Omental fat pad (tissue), 4 donors: ENCODE measurements around the gene MMAB. TPM values are rescaled to one million over a fixed set of nuclear protein-coding genes. Genes with fewer than 3 reads are reported as not detected.

ENCODE experiments used
- ATAC-seq: fragments of 150-250 bp; one replicate; pipeline ENCODE4 v1.9.1; 2016; ENCODE audit warnings: mild to moderate bottlenecking, moderate library complexity; ENCODE audit not compliant: low FRiP score
- DNase-seq: peaks from one replicate; pipeline ENCODE4 v3.0.0-alpha.2; 2019; ENCODE audit warnings: low spot score
- total RNA-seq, 4 donors: library from RNA; depleted of rRNA; stranded (reverse); fragments of >200 nt; gene quantifications; one replicate each; pipeline ENCODE4 v1.1.0, GENCODE V29; 2016
- TF ChIP-seq, protein P1 (sequence below), 3 donors: fragments of 450-650 bp; IDR thresholded peaks; one replicate each; pipeline ENCODE4 v1.5.1; 2016 to 2017; ENCODE audit warnings: antibody characterized with exemption in 3 of 3, mild to moderate bottlenecking in 3 of 3, moderate library complexity in 2 of 3

Gene MMAB
- total RNA-seq, 4 donors from 2014 or later: 20.2 to 38.0 (median 29.1) TPM

DNA sequence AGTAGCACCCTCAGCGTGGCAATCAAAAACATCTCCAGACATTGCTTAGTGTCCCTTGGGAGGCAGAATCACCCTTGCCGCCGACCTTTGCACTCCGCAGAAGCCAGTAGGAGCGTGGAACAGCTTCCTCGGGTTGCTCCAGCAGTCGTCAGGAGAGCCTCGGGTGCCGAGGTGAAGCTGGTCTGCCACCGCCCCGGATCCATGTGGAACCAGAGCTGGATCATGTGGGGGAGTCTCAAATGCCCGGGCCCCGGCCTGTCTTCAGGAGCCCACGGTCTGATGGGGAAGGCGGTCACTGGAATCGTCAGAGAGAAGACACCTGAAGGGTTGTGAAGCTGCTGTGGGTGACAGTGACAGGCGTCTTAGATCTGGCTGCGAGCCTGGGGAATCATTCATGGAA is 14.6 kb upstream of the MMAB start:
- TF ChIP-seq, protein P1, sequence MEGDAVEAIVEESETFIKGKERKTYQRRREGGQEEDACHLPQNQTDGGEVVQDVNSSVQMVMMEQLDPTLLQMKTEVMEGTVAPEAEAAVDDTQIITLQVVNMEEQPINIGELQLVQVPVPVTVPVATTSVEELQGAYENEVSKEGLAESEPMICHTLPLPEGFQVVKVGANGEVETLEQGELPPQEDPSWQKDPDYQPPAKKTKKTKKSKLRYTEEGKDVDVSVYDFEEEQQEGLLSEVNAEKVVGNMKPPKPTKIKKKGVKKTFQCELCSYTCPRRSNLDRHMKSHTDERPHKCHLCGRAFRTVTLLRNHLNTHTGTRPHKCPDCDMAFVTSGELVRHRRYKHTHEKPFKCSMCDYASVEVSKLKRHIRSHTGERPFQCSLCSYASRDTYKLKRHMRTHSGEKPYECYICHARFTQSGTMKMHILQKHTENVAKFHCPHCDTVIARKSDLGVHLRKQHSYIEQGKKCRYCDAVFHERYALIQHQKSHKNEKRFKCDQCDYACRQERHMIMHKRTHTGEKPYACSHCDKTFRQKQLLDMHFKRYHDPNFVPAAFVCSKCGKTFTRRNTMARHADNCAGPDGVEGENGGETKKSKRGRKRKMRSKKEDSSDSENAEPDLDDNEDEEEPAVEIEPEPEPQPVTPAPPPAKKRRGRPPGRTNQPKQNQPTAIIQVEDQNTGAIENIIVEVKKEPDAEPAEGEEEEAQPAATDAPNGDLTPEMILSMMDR (IDR thresholded peaks at IDR 0.05): no peak
- no peak for DNase-seq
- no peak for ATAC-seq

DNA sequence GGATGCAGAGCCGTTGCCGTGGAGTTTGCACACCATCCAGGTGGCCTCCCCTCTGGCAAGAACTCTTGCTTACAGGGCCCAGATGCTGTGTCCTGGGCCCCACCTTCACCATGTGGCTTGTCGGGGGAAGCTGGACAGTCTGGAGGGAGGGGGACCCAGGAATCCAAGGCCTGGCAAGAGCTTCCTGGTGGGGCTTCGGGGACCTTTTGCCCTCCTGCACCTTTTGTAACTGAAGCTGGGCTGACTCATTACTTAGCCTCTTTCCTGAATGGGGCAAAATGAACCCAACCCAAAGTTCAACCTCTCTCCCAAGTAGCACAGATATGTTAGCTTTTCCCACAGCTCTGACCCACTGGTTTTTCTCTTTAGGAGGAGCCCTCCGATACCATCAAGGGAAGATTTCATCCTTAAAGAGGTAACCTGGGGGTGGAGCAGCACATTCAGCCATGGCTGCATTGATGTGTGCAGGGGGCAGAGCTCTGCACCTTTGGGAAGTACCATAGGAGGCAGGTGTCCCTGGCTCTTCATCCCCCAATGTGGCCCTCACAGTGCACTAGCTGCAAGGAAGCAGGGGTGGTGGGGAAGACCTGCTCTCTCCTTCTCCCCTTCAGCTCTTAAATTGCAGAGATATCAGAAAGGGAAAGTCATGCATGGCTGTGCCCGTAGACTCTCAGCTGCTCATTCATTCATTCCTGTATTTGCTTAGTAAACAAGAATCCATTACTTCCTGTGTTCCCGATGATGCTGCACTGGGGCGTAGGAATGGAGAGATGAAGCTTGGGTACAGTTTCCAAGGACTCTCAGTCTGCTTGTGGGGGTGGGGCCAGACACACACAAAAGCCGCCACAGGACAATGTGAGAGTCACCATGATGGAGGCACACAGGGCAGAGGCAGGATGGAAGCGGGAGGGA is 13.3 kb upstream of the MMAB start:
- DNase-seq (no peak), ATAC-seq (no peak)
- TF ChIP-seq, protein P1 (IDR thresholded peaks at IDR 0.05): no peak

DNA sequence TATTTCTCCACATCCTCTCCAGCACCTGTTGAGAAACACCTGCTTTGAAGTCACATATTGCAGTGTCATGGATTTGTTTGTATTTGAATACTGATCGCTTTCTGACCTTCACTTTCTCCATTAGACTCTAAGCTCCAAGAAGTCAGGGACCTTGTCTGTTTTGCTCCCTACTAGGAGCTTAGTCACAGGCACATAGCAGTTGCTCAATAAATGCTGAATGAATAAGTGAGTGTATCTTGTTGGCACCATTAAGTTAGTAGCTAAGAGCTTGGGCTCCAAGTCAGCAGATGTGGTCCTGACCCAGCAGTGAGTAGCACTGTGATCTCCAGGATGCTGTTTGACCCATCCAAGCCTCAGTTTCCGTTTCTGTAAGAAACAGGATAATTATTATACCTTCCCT is 10.4 kb upstream of the MMAB start:
- TF ChIP-seq, protein P1 (IDR thresholded peaks at IDR 0.05): no peak
- ATAC-seq: no peak

DNA sequence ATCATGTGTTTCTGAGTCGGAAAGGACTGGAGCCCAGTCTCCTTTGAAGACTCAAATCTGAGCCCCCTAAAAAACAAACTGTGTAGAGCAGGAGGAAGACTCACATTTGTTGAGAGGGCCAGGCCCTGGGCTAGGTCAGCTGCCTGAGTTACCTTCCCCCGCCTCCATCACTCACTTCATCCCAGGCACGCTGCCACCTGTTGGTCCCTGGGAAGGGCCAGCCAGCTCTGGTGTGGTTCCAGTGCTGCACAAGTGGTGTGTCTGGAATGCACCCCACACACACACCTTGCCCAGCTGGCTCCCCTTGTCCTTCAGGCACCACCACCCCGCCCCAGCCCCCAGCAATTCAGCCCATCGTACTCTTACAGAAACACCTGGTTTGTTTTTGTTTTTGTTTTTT is 9.3 kb upstream of the MMAB start:
- DNase-seq (no peak), ATAC-seq (no peak)
- TF ChIP-seq, protein P1 (IDR thresholded peaks at IDR 0.05): no peak

More for the DNA sequence above, 10.4 kb upstream of the MMAB start:
- no peak for DNase-seq

DNA sequence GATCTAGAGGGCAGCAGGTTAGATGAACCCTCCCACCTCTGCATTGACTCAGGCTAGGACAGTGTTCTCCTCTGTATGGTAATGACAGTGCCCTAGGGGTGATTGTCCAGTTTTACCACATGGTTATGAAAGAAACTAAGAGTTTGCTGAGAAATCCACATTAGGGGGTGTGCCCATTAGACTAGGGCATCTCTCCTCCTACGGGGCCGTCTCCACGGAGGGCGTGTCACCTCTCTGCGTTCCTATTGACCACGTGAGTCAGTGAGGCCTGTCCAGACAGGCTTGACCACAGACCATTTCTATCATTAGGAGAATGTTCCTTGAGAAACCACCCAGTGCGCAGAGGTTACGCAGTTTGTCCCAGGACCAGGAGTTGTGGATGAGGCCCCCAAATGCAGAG is 8.6 kb upstream of the MMAB start:
- ATAC-seq: no peak
- no peak for DNase-seq

DNA sequence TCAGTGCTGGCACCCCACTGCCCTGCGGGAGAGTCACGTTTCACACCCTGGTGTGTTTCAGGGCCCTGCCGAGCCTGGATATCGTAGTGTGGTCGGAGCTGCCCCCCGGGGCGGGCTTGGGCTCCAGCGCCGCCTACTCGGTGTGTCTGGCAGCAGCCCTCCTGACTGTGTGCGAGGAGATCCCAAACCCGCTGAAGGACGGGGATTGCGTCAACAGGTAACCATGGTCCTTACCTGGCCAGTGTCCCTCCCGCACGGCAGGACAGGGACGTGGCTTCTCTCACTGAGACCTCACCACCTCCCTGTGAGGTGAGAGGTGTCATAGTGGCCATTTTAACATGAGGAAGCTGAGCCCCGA is 8.0 kb upstream of the MMAB start:
- ATAC-seq: no peak

More for the DNA sequence above, 8.6 kb upstream of the MMAB start:
- TF ChIP-seq, protein P1 (IDR thresholded peaks at IDR 0.05): no peak

More for the DNA sequence above, 8.0 kb upstream of the MMAB start:
- DNase-seq: no peak
- TF ChIP-seq, protein P1 (IDR thresholded peaks at IDR 0.05): no peak
